Mononuclear cell (primary cell): Measurements from ENCODE around the gene SPATA18. TPM values are rescaled to one million over a fixed set of nuclear protein-coding genes. Genes with fewer than 3 reads are reported as not detected.
"Not testable (repeated sequence)": the region's sequence is repeated elsewhere in the genome, so short reads cannot be mapped to it uniquely, and the experiment has no call there.

Experiments
- H3K27me3 ChIP-seq: 2 replicates; pipeline ENCODE4 v1.6.0; 2011; ENCODE audit warnings: low read length, control low read depth; ENCODE audit not compliant: insufficient read depth
- H3K4me1 ChIP-seq: 2 replicates; pipeline ENCODE4 v1.5.1; 2011; ENCODE audit warnings: mild to moderate bottlenecking, low read length, control low read depth; ENCODE audit not compliant: insufficient read depth
- H3K4me3 ChIP-seq: 2 replicates; pipeline ENCODE4 v1.5.1; 2011; ENCODE audit warnings: mild to moderate bottlenecking, low read length, moderate library complexity
- H3K9me3 ChIP-seq: 2 replicates; pipeline ENCODE4 v1.5.1; 2011; ENCODE audit warnings: low read depth, mild to moderate bottlenecking, control low read depth, low read length
- total RNA-seq: library from RNA; depleted of rRNA; stranded (reverse); fragments of >200 nt; gene quantifications from one replicate; pipeline ENCODE4 v1.2.3, GENCODE V29; 2012

The SPATA18 gene
- total RNA-seq, 1 donor = 0.42 TPM

GRCh38 chr4:52107745-52108144 is 56.6 kb downstream of the SPATA18 start:
- no peaks in the 10 kb centered on the region for H3K9me3 ChIP-seq
- no peak overlapping the region for H3K4me3 ChIP-seq

GRCh38 chr4:52110171-52110570 is 59.1 kb downstream of the SPATA18 start:
- H3K4me3 ChIP-seq = no peak overlapping the region
- H3K27me3 ChIP-seq = no peaks in the 10 kb centered on the region
- no peaks in the 10 kb centered on the region for H3K4me1 ChIP-seq
- no peaks in the 10 kb centered on the region for H3K9me3 ChIP-seq

More at GRCh38 chr4:52107745-52108144, 56.6 kb downstream of the SPATA18 start:
- H3K27me3 ChIP-seq = no peaks in the 10 kb centered on the region
- no peaks in the 10 kb centered on the region for H3K4me1 ChIP-seq

- Histone ChIP-seq H3K9me3 (no peaks in the 10 kb centered on the region), H3K4me1 (no peaks in the 10 kb centered on the region), H3K27me3 (no peaks in the 10 kb centered on the region), H3K4me3 (no peak overlapping the region)
Observed at GRCh38 chr4:52111995-52112394, 60.9 kb downstream of the SPATA18 start.

- Histone ChIP-seq H3K4me3 (no peak overlapping the region), H3K4me1 (no peaks in the 10 kb centered on the region), H3K9me3 (no peaks in the 10 kb centered on the region), H3K27me3 (no peaks in the 10 kb centered on the region)
Observed at GRCh38 chr4:52112411-52112810, 61.3 kb downstream of the SPATA18 start.

GRCh38 chr4:52116641-52117040 is 65.5 kb downstream of the SPATA18 start:
- no peaks in the 10 kb centered on the region for H3K9me3 ChIP-seq
- H3K27me3 ChIP-seq = no peaks in the 10 kb centered on the region
- H3K4me3 ChIP-seq = no peak overlapping the region
- H3K4me1 ChIP-seq = no peaks in the 10 kb centered on the region

GRCh38 chr4:52126226-52126625 is 75.1 kb downstream of the SPATA18 start:
- H3K27me3 ChIP-seq = no peaks in the 10 kb centered on the region
- no peaks in the 10 kb centered on the region for H3K4me1 ChIP-seq
- H3K4me3 ChIP-seq = no peak overlapping the region
- H3K9me3 ChIP-seq = no peaks in the 10 kb centered on the region

GRCh38 chr4:52126966-52127365 is 75.9 kb downstream of the SPATA18 start:
- Histone ChIP-seq H3K27me3 (no peaks in the 10 kb centered on the region), H3K9me3 (no peaks in the 10 kb centered on the region), H3K4me3 (no peak overlapping the region), H3K4me1 (no peaks in the 10 kb centered on the region)

- no peaks in the 10 kb centered on the region for H3K9me3 ChIP-seq
- no peaks in the 10 kb centered on the region for H3K4me1 ChIP-seq
- H3K27me3 ChIP-seq = no peaks in the 10 kb centered on the region
- H3K4me3 ChIP-seq = no peak overlapping the region
Observed at GRCh38 chr4:52135171-52135570, 84.1 kb downstream of the SPATA18 start.

GRCh38 chr4:52137152-52137551 is 86.0 kb downstream of the SPATA18 start:
- H3K4me3 ChIP-seq, H3K27me3 ChIP-seq, H3K4me1 ChIP-seq, H3K9me3 ChIP-seq: not testable (repeated sequence)

GRCh38 chr4:52142816-52143215 is 91.7 kb downstream of the SPATA18 start:
- Histone ChIP-seq H3K27me3 (no peaks in the 10 kb centered on the region), H3K4me3 (no peak overlapping the region)

GRCh38 chr4:52143815-52144214 is 92.7 kb downstream of the SPATA18 start:
- H3K27me3 ChIP-seq = no peaks in the 10 kb centered on the region
- no peaks in the 10 kb centered on the region for H3K4me1 ChIP-seq
- no peaks in the 10 kb centered on the region for H3K9me3 ChIP-seq
- H3K4me3 ChIP-seq = no peak overlapping the region

More at GRCh38 chr4:52142816-52143215, 91.7 kb downstream of the SPATA18 start:
- H3K4me1 ChIP-seq = no peaks in the 10 kb centered on the region
- H3K9me3 ChIP-seq = no peaks in the 10 kb centered on the region

GRCh38 chr4:52144372-52144771 is 93.3 kb downstream of the SPATA18 start:
- no peak overlapping the region for H3K4me3 ChIP-seq

More at GRCh38 chr4:52144372-52144771, 93.3 kb downstream of the SPATA18 start:
- no peaks in the 10 kb centered on the region for H3K4me1 ChIP-seq
- H3K9me3 ChIP-seq = no peaks in the 10 kb centered on the region
- no peaks in the 10 kb centered on the region for H3K27me3 ChIP-seq

Other genes with a start within 250 kb of the SPATA18 start
- 55.0 TPM for gene DCUN1D4, start 208.2 kb upstream of the SPATA18 start, total RNA-seq
- 0.10 TPM for gene LRRC66, start 30.9 kb upstream of the SPATA18 start, total RNA-seq
- gene SGCB, start 13.0 kb upstream of the SPATA18 start, total RNA-seq = 1.4 TPM